ENCODE measurements around the gene ZGLP1. TPM values are rescaled to one million over a fixed set of nuclear protein-coding genes. Genes with fewer than 3 reads are reported as not detected.

ZGLP1 gene
- total and polyA plus RNA-seq, 2 of the 13 experiments (the other 11 are each of a cell fraction or from before 2014, with no cell fraction given), result 2.4 to 3.0 TPM

DNA sequence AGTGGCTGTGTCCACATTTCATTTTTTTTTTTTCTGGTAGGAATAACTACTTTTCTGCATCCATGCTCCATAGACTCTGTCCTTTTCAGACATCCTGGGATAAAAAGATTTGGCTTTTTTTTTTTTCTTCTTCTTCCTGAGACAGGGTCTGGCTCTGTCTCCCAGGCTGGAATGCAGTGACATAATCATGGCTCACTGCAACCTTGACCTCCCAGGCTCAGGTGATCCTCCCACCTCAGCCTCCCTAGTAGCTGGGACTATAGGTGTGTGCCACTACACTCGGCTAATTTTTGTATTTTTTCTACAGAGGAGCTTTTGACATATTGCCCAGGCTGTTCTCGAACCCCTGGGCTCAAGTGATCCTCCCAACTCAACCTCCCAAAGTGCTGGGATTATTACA, 33.9 kb upstream of the ZGLP1 start (continued):
- TF ChIP-seq, protein P1, sequence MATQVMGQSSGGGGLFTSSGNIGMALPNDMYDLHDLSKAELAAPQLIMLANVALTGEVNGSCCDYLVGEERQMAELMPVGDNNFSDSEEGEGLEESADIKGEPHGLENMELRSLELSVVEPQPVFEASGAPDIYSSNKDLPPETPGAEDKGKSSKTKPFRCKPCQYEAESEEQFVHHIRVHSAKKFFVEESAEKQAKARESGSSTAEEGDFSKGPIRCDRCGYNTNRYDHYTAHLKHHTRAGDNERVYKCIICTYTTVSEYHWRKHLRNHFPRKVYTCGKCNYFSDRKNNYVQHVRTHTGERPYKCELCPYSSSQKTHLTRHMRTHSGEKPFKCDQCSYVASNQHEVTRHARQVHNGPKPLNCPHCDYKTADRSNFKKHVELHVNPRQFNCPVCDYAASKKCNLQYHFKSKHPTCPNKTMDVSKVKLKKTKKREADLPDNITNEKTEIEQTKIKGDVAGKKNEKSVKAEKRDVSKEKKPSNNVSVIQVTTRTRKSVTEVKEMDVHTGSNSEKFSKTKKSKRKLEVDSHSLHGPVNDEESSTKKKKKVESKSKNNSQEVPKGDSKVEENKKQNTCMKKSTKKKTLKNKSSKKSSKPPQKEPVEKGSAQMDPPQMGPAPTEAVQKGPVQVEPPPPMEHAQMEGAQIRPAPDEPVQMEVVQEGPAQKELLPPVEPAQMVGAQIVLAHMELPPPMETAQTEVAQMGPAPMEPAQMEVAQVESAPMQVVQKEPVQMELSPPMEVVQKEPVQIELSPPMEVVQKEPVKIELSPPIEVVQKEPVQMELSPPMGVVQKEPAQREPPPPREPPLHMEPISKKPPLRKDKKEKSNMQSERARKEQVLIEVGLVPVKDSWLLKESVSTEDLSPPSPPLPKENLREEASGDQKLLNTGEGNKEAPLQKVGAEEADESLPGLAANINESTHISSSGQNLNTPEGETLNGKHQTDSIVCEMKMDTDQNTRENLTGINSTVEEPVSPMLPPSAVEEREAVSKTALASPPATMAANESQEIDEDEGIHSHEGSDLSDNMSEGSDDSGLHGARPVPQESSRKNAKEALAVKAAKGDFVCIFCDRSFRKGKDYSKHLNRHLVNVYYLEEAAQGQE (IDR thresholded peaks at IDR 0.05; ENCODE audit: borderline replicate concordance in 1 of 2, low read depth in 1 of 2, low read length in 2 of 2), result no peak
- TF ChIP-seq, protein P2, sequence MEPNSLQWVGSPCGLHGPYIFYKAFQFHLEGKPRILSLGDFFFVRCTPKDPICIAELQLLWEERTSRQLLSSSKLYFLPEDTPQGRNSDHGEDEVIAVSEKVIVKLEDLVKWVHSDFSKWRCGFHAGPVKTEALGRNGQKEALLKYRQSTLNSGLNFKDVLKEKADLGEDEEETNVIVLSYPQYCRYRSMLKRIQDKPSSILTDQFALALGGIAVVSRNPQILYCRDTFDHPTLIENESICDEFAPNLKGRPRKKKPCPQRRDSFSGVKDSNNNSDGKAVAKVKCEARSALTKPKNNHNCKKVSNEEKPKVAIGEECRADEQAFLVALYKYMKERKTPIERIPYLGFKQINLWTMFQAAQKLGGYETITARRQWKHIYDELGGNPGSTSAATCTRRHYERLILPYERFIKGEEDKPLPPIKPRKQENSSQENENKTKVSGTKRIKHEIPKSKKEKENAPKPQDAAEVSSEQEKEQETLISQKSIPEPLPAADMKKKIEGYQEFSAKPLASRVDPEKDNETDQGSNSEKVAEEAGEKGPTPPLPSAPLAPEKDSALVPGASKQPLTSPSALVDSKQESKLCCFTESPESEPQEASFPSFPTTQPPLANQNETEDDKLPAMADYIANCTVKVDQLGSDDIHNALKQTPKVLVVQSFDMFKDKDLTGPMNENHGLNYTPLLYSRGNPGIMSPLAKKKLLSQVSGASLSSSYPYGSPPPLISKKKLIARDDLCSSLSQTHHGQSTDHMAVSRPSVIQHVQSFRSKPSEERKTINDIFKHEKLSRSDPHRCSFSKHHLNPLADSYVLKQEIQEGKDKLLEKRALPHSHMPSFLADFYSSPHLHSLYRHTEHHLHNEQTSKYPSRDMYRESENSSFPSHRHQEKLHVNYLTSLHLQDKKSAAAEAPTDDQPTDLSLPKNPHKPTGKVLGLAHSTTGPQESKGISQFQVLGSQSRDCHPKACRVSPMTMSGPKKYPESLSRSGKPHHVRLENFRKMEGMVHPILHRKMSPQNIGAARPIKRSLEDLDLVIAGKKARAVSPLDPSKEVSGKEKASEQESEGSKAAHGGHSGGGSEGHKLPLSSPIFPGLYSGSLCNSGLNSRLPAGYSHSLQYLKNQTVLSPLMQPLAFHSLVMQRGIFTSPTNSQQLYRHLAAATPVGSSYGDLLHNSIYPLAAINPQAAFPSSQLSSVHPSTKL (CRISPR knock-in tag; IDR thresholded peaks at IDR 0.05), result 0 out of 2 replicates have a peak, but pooled peaks have one; percentile 15
- TF ChIP-seq ARID2 (CRISPR knock-in tag; IDR thresholded peaks at IDR 0.05; ENCODE audit: borderline replicate concordance), result no peak
- TF ChIP-seq ZNF703 (CRISPR knock-in tag; IDR thresholded peaks at IDR 0.05; ENCODE audit: borderline replicate concordance), result no peak
- no peak for TF ChIP-seq SPEN (CRISPR knock-in tag; IDR thresholded peaks at IDR 0.05; ENCODE audit: low read depth)
- peak; percentile 43; the same call in 1 of the 2 replicates for TF ChIP-seq NR2F6 (IDR thresholded peaks at IDR 0.05)
- TF ChIP-seq NR2F6 (CRISPR knock-in tag; IDR thresholded peaks at IDR 0.05), result peak; percentile 78
- no peak for TF ChIP-seq NFE2L1 (CRISPR knock-in tag; IDR thresholded peaks at IDR 0.05; ENCODE audit: borderline replicate concordance)
- TF ChIP-seq, protein P3, sequence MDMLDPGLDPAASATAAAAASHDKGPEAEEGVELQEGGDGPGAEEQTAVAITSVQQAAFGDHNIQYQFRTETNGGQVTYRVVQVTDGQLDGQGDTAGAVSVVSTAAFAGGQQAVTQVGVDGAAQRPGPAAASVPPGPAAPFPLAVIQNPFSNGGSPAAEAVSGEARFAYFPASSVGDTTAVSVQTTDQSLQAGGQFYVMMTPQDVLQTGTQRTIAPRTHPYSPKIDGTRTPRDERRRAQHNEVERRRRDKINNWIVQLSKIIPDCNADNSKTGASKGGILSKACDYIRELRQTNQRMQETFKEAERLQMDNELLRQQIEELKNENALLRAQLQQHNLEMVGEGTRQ (IDR thresholded peaks at IDR 0.05; ENCODE audit: low read depth, low read length), result no peak
- TF ChIP-seq, protein P3 (CRISPR knock-in tag; IDR thresholded peaks at IDR 0.05; ENCODE audit: borderline replicate concordance), result no peak
- no peak for TF ChIP-seq HNRNPUL1 (IDR thresholded peaks at IDR 0.05; ENCODE audit: low read depth, low read length)
- peak; percentile 75 for TF ChIP-seq RARA (CRISPR knock-in tag; IDR thresholded peaks at IDR 0.05)
- TF ChIP-seq SAP130 (CRISPR knock-in tag; IDR thresholded peaks at IDR 0.05; ENCODE audit: low read depth), result 0 out of 2 replicates have a peak, but pooled peaks have one; percentile 17
- TF ChIP-seq TBX2 (CRISPR knock-in tag; IDR thresholded peaks at IDR 0.05; ENCODE audit: borderline replicate concordance), result no peak
- no peak for TF ChIP-seq SRSF4 (IDR thresholded peaks at IDR 0.05; ENCODE audit: low read depth, low read length, poor library complexity, severe bottlenecking)
- no peak for TF ChIP-seq NR2C2 (CRISPR knock-in tag; IDR thresholded peaks at IDR 0.05; ENCODE audit: borderline replicate concordance)
- TF ChIP-seq RBAK (CRISPR knock-in tag; IDR thresholded peaks at IDR 0.05), result no peak
- no peak for TF ChIP-seq RBFOX2 (IDR thresholded peaks at IDR 0.05; ENCODE audit: low read depth, low read length)
- no peak for TF ChIP-seq NR3C1 (CRISPR knock-in tag; IDR thresholded peaks at IDR 0.05)
- TF ChIP-seq TEAD3 (CRISPR knock-in tag; optimal IDR thresholded peaks at IDR 0.05; ENCODE audit: borderline replicate concordance), result peak; percentile 87
- TF ChIP-seq CCDC6 (CRISPR knock-in tag; IDR thresholded peaks at IDR 0.05), result no peak
- TF ChIP-seq ZNF670 (CRISPR knock-in tag; IDR thresholded peaks at IDR 0.05; ENCODE audit: borderline replicate concordance), result no peak
- TF ChIP-seq DNMT1 (CRISPR knock-in tag; IDR thresholded peaks at IDR 0.05), result no peak

Measured in HepG2 (cell line).